ENCODE data around the gene PINK1.
A peak's percentile ranks its signal among the peaks of the same experiment; 100 is the strongest.

Gene PINK1

DNA sequence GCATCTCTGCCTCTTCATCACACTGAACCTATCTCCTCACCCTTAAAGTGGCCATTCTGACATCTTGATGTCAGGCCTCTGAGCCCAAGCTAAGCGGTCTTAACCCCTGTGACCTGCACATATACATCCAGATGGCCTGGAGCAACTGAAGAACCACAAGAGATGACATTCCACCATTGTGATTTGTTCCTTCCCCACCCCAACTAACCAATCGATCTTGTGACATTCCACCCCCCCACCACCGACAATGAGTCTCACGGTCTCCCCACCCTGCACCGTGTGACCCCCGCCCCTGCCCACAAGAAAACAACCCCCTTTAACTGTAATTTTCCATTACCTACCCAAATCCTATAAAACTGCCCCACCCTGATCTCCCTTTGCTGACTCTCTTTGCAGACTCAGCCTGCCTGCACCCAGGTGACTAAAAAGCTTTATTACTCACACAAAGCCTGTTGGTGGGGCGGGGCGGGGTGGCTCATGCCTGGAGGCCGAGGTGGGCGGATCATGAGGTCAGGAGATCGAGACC lies 21.0 kb upstream of the PINK1 start:
- no peak overlapping the region for H3K27ac ChIP-seq
- TF ChIP-seq, protein P1, sequence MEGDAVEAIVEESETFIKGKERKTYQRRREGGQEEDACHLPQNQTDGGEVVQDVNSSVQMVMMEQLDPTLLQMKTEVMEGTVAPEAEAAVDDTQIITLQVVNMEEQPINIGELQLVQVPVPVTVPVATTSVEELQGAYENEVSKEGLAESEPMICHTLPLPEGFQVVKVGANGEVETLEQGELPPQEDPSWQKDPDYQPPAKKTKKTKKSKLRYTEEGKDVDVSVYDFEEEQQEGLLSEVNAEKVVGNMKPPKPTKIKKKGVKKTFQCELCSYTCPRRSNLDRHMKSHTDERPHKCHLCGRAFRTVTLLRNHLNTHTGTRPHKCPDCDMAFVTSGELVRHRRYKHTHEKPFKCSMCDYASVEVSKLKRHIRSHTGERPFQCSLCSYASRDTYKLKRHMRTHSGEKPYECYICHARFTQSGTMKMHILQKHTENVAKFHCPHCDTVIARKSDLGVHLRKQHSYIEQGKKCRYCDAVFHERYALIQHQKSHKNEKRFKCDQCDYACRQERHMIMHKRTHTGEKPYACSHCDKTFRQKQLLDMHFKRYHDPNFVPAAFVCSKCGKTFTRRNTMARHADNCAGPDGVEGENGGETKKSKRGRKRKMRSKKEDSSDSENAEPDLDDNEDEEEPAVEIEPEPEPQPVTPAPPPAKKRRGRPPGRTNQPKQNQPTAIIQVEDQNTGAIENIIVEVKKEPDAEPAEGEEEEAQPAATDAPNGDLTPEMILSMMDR (conservative IDR thresholded peaks at IDR 0.05) = no peak

DNA sequence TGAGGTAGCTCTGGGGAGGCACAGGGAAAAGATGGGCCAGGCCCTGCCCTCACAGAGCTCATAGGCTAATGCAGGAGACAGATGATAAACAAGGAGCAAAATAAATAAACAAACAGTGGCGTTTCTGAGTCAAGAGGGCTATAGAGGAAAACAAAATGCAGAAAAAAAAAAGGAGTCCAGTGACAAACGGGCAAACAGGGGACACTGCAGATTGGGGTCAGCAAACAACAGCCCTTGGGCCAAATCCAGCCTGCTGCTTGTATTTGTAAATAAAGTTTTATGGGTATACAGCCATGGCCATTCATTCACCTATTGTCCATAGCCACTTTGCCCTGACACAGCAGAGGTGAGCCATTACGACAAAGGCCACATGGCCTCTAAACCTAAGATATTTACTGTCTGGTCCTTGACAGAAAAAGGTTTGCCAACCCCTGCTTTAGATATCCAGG lies 19.1 kb upstream of the PINK1 start:
- peak overlapping the region; percentile 70 for H3K27ac ChIP-seq
- TF ChIP-seq, protein P1 (conservative IDR thresholded peaks at IDR 0.05) = no peak

DNA sequence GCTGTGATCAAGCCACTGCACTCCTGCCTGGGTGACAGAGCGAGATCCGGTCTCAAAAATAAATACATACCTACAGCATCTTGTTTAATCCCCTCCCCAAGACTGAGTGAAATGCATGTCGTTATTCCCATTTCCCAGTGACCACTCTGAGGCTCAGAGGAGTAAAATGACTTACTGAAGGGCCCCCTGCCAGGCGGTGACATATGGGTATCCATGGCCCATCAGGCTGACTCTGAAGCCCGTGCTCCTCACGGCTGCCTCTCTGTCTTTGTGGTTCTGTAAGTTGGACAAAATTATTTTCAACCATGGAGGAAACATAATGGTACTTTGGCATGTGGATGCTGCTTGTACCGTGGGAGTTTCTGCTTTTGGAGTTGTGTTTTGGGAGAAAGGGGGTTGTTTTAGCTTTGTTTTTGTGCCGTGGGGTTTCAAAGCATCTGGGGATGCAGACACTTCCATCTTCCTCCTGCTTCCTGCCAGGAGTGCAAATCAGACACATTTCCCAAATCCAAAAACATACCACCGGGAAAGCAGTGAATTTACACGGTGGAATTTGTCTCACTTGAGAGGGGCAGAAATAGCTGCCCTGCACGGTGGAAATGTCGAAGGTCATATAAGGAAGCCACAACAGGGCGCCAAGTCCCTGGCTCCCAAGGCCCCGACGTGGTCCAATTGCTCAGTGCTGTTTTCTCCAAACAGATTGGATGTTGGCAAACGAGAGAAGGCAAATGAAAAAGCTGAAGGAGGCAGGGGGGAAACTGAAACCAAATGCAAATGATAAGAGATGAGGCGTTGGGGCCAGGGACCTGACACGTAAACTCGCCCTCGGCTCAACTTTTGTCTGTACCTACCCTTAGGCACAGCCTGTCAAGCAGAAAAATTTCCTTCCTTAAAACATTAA lies 17.1 kb upstream of the PINK1 start:
- no peak overlapping the region for H3K27ac ChIP-seq
- TF ChIP-seq, protein P1 (conservative IDR thresholded peaks at IDR 0.05) = no peak

DNA sequence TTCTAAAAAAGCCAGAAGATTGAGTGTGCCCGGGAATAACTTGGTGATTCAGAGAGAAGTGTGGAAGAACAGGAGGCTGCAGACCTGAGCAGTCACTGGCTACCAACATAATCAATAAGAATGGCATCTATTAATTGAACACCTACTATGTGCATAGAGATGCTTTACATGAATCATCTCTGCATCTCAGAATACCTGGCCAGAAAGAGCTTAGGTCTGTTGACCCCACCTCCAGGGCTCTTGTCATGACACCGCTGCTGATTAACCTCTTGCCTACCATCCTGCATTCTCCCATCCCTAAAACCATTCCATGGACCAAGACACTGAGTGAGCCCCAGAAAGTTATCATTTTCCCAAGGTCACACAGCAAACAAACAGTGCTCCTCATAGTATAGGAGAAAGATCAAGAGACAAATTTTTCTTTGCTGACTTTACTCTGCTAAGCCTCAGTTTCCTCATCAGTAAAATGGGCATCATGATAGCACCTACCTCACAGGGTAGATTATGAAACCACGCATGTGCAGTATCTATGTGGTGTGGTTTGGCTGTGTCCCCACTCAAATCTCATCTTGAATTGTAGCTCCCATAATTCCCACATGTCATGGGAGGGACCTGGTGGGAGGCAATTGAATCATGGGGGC lies 16.3 kb upstream of the PINK1 start:
- TF ChIP-seq, protein P1 (conservative IDR thresholded peaks at IDR 0.05) = no peak
- no peak overlapping the region for H3K27ac ChIP-seq

DNA sequence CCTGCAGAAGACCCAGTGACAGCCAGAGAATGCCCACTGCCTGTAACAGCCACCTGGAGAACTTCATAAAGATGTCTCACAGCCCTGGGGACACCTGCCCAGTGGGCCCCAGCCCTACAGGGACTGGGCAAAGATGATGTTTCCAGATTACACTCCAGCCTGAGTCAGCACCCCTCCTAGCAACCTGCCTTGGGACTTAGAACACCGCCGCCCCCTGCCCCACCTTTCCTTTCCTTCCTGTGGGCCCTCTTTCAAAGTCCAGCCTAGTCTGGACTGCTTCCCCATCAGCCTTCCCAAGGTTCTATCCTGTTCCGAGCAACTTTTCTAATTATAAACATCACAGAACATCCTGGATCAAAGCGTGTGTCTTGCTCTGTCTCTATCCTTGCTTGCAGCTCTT lies 14.7 kb upstream of the PINK1 start:
- no peak overlapping the region for H3K27ac ChIP-seq
- TF ChIP-seq, protein P1 (conservative IDR thresholded peaks at IDR 0.05) = no peak

DNA sequence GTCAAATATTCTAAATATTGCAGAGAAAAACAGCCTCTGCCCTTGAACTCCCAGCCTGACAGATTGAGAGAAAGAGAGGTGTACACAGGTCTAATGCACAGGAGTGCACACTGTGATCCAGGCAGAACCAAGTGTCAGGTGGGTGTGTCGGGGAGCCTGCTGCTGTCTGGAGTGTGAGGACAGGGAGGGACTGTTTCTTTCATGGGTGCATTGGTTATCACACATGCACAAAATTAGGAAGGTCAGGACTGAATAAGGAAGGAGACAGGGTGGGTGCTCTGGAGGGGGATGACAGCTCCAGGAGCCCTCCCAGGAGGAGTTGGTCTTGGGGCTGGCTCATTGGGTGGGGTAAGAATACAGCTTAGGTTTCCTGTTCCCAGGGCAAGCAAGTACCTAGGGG lies 13.3 kb upstream of the PINK1 start:
- TF ChIP-seq, protein P1 (conservative IDR thresholded peaks at IDR 0.05) = no peak
- H3K27ac ChIP-seq = no peak overlapping the region

DNA sequence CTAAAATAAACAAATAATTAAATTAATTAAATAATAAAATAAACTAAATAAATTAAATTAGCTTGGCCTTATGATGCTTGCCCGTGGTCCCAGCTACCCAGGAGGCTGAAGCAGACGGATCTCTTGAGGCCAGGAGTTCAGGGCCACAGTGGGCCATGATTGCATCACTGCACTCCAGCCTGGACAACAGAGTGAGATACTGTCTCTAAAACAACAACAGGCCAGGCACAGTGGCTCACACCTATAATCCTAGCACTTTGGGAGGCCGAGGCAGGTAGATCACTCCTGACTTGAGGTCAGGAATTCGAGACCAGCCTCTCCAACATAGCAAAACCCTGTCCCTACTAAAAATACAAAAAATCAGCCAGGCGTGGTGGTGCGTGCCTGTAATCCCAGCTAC lies 12.2 kb upstream of the PINK1 start:
- TF ChIP-seq, protein P1 (conservative IDR thresholded peaks at IDR 0.05) = no peak
- no peak overlapping the region for H3K27ac ChIP-seq
